Keratinocyte (primary cell): ENCODE data around the gene KCNC1.

Experiments used
- CTCF ChIP-seq, 3 experiments: IDR thresholded peaks in 1 of 3; conservative IDR thresholded peaks in 1 of 3; optimal IDR thresholded peaks in 1 of 3; 2 replicates in 2 of 3; 3 replicates in 1 of 3; pipeline versions ENCODE3 to v1.5.1; 2011; ENCODE audit warnings: low read length in 3 of 3, mild to moderate bottlenecking in 3 of 3, moderate library complexity in 2 of 3, control low read depth in 1 of 3, inconsistent platforms in 1 of 3; ENCODE audit not compliant: insufficient read depth in 2 of 3; ENCODE audit errors: extremely low read depth in 1 of 3
- EZH2 ChIP-seq: IDR thresholded peaks from one replicate; pipeline ENCODE4 v1.6.1; 2012; ENCODE audit warnings: inconsistent platforms, mild to moderate bottlenecking, low read length, moderate library complexity

DNA sequence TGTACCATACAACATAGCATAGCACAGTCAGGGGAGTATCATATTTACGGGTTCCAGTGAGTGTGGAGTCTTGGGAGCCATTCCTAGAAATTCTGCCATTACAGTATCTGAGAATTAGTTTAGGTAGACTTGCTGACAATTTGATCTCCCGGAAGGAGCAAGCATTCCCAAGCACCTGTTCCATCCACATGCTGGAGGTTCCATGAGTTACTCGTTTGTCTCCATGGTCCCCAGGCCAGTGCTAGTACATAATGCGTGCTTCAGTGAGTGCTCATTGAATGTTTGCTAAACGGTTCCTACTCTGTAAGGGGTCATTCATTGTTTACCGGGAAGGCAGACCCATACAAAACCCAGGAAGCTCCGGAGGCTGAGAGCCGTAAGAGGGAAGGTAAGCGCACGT lies 42.6 kb upstream of the KCNC1 start:
- TF ChIP-seq CTCF (optimal IDR thresholded peaks at IDR 0.05 in 1 of 3, IDR thresholded peaks at IDR 0.05 in 1 of 3, conservative IDR thresholded peaks at IDR 0.05 in 1 of 3; ENCODE audit: extremely low read depth in 1 of 3, insufficient read depth in 2 of 3, low read length in 3 of 3) (no peak), EZH2 (no peak)
